CD1c-positive myeloid dendritic cell (primary cell): Measurements from ENCODE around the gene MROH2A.
"Not testable (repeated sequence)": the region's sequence is repeated elsewhere in the genome, so short reads cannot be mapped to it uniquely, and the experiment has no call there.

Source experiments
- DNase-seq: peaks from one replicate; pipeline ENCODE4 v3.0.0-alpha.2; 2016; ENCODE audit errors: extremely low spot score

Gene MROH2A, protein sequence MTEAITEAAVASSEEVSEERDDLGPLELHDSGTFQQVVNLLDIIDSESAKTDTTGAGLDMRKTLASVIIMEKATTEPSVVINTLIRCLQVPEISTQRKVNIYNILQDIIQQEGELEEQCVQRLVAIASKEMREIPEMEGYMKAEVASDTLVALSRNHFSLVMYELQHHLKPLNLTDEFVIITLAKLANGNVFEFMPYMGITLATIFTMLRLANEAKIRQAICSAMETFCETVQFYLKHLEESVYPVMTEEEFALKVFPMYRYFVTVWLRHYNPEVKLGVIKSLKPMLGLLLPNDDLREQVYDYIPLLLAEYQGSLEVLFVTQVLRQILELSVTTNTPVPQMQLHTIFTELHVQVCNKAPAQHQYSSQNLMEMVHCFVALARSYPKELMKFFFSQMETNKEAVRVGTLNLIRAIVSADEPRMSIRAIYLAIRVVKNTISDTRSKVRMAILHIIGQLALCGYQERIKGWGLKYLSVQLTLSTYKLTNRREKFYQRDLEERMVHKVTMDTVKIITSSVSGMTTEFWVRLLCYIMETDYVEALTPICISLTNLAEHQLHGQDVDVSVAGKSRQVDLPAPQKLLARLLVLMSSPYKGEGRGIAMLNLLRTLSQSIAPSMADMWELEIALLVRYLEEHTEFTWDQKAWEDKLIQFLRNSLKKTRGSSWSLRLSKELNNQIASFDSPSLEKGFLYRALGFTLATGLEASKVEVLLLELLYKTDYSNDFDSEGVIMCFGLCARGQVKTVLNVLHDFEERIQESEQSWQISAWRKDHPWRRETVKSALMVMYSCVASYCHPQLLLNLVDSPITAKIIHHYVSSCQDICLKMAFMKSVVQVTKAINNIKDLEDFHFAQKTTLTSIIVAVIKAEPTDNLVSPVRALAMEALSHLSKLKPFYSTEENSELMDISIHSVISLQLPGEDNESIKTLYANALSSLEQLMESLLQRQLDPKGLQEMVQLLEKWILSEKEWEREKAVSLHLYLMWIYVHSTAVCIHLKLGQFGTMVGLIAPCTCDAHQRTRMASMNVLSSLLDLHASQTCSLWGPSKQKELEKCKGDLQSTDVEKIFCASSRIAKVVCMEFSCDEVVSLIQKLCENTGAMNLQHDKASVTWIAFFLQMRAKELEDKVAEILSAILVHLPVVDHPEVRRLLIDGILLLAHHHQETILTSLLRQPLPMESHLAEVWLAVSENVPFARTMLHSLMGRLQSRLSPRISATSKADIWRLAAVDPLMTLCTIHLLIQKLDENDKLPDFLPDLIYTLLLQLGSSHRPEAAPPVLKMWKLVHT (N-terminal part only)

DNA sequence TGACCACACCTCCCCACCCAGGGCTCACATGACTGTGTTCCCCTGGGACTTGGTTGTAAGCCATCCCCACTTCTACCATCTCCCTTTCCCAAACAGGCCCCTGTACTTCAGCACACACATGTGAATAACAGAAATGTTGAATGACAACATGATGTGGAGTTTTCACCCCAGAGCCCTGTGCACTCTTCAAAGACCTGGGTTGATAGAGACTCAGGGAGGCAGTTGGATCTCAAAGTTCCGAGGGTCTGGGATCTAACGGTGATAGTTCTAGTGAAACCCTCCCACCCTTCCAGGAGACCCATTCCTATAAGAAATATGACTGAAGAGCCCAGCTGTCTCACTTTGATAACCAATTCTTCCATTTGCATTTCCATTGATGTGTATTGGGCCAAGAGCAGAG, at the start of gene MROH2A:
TSS of gene MROH2A (plus strand) at position 301 of the 400 bp plus-strand sequence. CDS start 1,029 bp downstream, outside the sequence.
- DNase-seq, result no peak

DNA sequence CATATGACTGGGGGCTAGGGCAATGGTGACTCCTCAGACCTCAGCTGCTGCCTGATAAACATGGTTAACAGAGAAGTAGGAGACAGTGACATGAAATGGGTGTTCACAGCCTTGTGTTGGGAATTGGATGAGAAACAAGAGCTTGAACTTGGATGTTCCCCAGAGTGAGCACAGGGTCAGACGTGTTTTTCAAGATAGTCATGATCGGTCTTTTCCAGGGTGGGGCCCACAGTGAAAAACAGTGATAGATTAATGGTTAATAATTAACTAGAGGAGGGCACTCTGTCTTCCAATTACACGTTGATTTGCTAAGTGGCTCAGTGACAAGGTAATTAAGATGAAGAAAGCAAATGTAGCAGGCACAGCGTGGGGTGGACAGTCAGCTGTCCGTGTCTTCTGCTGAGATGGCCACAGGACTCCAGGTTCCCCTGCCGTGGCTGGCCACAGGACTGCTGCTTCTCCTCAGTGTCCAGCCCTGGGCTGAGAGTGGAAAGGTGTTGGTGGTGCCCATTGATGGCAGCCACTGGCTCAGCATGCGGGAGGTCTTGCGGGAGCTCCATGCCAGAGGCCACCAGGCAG, 49.3 kb upstream of the MROH2A start, which contains the start of gene UGT1A3:
TSS of gene UGT1A3 (plus strand) at position 320 of the 579 bp plus-strand sequence. CDS start at position 405, 85 bp downstream.
- DNase-seq, result no peak

DNA sequence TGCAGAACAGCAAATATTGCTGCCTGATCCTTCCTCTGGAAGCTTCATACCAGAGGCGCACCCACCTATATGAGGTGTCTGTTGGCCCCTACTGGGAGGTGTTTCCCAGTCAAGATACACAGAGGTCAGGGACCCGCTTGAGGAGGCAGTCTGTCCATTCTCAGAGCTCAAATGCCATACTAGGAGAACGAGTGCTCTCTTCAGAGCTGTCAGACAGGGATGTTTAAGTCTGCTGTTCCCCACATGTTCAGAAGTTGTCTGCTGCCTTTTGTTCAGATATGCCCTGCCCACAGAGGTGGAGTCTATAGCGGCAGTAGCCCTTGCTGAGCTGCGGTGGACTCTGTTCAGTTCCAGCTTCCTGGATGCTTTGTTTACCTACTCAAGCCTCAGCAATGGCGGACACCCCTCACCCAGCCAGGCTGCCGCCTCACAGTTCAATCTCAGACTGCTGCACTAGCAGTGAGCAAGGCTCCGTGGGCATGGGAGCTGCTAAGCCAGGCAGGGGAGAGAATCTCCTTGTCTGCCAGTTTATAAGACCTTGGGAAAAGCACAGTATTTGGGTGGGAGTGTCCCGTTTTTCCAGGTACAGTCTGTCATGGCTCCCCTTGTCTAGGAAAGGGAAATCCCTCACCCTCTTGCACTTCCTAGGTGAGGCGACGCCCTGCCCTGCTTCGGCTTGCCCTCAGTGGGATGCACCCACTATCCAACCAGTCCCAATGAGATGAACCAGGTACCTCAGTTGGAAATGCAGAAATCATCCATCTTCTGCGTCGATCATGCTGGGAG, 41.1 kb upstream of the MROH2A start:
- DNase-seq, result not testable (repeated sequence)

DNA sequence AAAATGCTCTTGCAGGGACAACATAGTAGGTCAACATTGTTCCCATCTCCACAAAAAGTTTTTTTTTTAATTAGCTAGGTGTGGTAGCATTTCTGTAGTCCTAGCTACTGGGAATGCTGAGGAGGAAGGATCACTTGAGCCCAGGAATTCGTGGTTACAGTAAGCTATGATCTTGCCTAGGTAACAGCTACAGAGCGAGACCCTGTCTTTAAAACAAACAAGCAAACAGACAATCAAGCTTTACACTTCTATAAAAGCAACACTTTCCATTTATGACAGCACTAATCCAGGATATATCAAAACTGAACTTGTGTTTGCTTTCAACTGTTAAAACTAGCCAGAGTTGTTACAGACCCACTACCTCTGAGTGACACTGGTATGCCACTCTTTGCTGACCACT, 37.3 kb upstream of the MROH2A start:
- no peak for DNase-seq

DNA sequence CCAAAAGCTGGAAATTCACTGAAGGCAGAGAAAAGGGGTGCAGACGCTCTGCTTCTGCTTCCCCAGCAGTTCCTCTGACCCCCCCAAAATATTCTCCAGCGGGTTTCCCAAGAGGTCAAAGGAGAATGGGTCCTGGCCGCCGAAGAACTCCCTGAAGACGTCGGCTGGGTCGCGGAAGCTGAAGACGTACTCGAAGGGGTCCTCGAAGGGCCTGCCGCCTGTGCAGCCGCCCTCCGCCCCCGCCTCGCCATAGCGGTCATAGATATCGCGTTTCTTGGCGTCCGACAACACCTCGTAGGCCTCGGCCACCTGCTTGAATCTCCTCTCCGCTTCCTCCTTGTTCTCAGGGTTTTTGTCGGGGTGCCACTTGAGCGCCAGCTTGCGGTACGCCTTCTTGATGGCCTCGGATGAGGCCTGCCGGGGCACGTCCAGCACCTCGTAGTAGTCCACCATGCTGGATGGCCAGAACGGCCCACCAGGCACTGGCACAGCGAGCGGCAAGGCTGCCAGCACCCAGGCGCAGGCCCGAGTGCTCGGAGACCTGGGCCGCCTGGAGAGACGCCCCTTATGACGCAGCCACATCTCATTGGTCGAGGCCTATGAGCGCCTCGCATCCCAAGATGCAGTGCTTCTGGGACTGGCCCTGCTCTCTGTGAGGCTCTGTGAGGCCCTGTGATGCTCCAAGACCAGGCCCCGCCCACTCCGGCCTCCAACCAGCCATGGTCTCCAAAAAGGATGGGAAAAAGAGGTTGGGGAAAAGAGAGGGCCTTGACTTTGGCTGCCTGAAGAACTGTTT, 34.5 kb upstream of the MROH2A start:
- DNase-seq, result no peak

DNA sequence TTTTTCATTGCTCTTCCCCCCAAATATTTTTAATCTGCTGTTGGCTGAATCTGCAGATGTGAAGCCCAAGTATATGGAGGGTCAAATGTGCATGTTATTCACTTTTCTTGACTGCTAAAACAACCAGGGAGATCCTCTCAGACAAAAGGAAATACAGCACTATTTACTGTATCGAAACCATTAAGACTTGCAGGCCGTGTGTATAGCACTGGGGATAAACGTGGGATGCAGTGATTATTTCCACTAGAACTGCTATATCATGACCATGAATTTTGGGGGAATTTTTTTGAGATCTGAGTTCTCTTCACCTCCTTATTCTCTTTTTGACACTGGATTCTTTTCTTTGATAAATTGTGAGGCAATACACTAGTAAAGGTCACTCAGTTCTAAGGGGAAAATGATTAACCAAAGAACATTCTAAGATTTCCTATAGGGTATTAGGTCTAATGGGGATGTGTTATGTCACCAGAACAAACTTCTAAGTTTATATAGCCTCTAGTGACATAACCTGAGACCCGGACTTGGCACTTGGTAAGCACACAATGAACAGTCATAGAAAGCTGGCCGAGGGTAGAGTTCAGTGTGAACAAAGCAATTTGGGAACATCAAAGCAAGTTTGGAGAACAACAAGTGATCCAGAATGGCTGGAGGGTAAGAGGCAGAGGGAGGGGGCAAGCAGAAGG, 32.9 kb upstream of the MROH2A start:
- no peak for DNase-seq

DNA sequence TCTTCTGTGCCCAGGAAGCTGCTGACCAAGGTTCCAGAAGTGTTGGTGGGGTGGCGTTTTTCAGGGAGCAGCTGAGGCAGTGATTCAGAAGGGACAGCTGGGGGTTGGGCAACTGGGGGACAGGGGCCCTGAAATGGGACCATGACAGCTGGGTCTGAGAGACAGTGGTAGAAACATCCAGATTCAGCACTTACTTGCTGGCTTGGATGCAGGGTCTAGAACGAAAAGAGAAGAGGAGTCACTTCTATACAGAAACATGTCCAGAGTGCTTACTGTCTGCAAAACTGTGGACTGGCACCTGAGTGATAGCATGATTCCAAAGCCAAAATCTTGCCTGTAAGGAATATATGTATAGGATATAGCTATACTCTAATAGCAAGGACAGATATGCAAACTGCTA, 32.3 kb upstream of the MROH2A start:
- not testable (repeated sequence) for DNase-seq

DNA sequence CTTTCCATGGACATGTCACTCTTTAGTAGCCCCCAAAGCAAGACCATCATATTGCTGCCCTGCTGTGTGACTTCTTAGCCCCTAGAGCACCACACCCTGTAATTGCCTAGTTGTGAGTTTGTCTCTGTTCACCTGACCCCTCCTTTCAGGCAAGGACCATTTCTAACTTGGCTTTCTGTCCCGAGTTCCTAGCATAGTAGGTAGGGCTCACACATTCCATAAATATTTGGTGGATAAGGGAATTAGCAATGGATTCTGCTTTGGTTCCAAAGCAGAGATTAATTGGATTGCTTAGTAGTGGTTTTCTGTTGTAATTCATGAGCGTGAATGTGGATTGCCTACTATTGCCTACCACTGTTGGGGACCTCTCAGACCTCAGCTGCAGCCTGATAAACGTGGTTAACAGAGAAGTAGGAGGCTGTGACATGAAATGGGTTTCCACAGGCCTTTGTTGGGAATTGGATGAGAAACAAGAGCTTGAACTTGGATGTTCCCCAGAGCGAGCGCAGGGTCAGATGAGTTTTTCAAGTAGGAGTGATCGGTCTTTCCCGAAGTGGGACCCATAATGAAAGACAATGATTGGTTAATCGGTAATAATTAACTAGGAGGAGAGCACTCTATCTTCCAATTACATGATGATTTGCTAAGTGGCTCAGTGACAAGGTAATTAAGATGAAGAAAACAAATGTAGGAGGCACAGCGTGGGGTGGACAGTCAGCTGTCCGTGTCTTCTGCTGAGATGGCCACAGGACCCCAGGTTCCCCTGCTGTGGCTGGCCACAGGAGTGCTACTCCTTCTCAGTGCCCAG, 31.5 kb upstream of the MROH2A start:
- no peak for DNase-seq

DNA sequence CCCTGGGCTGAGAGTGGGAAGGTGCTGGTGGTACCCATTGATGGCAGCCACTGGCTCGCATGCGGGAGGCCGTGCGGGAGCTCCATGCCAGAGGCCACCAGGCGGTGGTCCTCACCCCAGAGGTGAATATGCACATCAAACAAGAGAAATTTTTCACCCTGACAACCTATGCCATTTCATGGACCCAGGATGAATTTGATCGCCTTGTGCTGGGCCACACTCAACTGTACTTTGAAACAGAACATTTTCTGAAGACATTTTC, 30.9 kb upstream of the MROH2A start:
- no peak for DNase-seq

DNA sequence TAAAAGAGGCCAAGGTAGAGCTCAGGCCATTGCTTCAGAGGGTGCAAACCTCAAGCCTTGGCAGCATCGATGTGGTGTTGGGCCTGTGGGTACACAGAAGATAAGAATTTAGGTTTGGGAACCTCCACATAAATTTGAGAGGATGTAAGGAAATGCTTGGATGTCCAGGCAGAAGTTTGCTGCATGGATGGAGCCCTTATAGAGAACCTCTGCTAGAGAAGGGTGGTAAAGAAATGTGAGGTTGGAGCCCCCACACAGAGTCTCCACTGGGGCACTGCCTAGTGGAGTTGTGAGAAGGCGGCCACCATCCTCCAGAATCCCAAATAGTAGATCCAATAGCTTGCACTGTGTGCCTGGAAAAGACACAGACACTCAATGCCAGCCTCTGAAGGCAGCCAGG, 27.4 kb upstream of the MROH2A start:
- not testable (repeated sequence) for DNase-seq

DNA sequence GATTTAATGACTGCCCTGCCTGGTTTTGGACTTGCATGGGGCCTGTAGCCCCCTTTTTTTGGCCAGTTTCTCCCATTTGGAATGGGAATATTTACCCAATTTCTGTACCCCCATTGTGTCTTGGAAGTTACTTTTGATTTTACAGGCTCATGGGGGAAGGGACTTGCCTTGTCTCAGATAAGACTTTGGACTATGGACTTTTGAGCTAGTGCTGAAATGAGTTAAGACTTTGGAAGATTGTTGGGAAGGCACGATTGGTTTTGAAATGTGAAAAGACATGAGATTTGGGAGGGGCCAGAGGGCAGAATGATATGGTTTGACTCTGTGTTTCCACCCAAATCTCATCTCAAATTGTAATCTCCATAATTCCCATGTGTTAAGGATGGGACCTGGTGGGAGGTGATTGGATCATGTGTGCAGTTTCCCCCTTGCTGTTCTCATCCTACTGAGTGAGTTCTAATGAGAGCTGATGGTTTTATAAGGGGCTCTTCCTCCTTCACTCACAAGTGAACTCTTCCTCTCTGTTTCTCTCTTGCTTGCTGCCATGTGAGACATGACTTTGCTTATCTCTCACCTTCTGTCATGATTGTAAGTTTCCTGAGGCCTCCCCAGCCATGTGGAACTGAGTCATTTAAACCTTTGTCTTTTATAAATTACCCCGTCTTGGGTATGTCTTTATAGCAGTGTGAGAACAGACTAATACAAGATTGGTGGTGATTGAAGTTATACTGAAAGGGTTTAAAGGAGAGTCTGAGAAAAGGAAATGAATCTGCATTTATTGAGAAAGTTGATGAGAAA, 26.7 kb upstream of the MROH2A start:
- not testable (repeated sequence) for DNase-seq

DNA sequence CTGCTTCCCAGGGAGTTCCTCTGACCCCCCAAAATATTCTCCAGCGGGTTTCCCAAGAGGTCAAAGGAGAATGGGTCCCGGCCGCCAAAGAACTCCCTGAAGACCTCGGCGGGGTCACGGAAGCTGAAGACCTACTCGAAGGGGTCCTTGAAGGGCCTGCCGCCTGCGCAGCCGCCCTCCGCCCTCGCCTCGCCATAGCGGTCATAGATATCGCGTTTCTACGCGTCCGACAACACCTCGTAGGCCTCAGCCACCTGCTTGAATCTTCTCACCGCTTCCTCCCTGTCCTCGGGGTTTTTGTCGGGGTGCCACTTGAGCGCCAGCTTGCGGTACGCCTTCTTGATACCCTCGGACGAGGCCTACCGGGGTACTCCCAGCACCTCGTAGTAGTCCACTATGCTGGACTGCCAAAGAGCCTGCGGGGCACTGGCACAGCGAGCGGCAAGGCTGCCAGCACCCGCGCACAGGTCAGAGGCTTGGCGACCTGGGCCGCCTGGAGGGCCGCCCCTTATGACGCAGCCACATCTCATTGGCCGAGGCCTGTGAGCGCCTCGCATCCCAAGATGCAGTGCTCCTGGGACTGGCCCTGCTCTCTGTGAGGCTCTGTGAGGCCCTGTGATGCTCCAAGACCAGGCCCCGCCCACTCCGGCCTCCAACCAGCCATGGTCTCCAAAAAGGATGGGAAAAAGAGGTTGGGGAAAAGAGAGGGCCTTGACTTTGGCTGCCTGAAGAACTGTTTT, 23.1 kb upstream of the MROH2A start:
- DNase-seq, result no peak

DNA sequence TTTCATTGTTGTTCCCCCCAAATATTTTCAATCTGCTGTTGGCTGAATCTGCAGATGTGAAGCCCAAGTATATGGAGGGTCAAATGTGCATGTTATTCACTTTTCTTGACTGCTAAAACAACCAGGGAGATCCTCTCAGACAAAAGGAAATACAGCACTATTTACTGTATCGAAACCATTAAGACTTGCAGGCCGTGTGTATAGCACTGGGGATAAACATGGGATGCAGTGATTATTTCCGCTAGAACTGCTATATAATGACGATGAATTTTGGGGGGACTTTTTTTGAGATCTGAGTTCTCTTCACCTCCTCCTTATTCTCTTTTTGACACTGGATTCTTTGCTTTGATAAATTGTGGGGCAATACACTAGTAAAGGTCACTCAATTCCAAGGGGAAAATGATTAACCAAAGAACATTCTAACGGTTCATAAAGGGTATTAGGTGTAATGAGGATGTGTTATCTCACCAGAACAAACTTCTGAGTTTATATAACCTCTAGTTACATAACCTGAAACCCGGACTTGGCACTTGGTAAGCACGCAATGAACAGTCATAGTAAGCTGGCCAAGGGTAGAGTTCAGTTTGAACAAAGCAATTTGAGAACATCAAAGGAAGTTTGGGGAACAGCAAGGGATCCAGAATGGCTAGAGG, 21.6 kb upstream of the MROH2A start:
- DNase-seq, result no peak

DNA sequence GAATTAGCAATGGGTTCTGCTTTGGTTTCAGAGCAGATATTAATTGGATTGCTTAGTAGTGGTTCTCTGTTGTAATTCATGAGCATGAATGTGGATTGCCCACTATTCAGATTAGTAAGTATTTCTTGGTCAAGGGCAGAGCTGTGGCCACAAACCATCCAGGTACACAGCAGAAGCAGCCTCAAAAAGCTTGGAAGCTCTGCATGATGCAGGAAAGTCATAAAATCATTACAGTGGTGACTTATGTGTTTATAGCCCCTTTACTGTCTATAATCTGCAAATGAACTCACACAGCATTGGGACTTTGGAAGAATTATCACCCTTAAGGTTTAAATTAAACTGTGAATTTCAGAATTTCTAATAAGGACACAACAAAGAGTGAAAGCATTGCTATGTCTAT, 20.0 kb upstream of the MROH2A start:
- DNase-seq, result no peak

DNA sequence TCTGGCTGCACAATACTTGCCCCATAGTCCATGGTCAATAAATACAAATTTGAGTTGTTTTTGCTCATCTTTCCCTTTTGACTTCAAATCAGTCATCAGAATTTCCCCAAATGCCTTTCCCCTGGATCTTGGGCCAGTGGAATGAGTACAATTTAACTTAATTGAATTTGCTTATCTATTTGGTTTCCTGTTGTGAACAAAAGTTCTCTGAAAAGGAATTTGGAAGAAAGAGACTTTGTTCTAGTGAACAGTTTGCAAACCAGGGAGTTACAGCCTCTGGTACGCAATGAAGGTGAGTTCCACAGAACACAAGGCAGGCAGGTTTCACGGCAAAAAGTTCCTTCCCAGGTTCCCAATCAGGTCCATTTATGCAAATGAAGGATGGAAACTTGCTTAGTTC, 19.3 kb upstream of the MROH2A start:
- no peak for DNase-seq

DNA sequence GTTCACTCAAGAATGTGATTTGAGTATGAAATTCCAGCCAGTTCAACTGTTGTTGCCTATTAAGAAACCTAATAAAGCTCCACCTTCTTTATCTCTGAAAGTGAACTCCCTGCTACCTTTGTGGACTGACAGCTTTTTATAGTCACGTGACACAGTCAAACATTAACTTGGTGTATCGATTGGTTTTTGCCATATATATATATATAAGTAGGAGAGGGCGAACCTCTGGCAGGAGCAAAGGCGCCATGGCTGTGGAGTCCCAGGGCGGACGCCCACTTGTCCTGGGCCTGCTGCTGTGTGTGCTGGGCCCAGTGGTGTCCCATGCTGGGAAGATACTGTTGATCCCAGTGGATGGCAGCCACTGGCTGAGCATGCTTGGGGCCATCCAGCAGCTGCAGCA, 18.1 kb upstream of the MROH2A start, which contains the start of gene UGT1A1:
TSS of gene UGT1A1 (plus strand) at position 228 of the 400 bp plus-strand sequence. CDS start at position 246, 18 bp downstream.
- DNase-seq, result no peak
